Measurements from ENCODE around the gene SYCP2. TPM values are rescaled to one million over a fixed set of nuclear protein-coding genes. Genes with fewer than 3 reads are reported as not detected.

The SYCP2 gene
- total RNA-seq, 1 experiment from 2014 or later, result 0.88 TPM

GRCh38 chr20:59821788-59822187 lies 111.6 kb downstream of the SYCP2 start:
- CTCF ChIA-PET, result no interaction called here
- H3K9me3 ChIP-seq (ENCODE audit: low read depth, low read length, poor library complexity, severe bottlenecking), result no peaks in the 10 kb centered on the region

GRCh38 chr20:59821201-59821600 lies 112.2 kb downstream of the SYCP2 start:
- Histone ChIP-seq H3K27me3 (replicated peaks; ENCODE audit: insufficient read depth, low read depth, low read length, poor library complexity) (no peaks in the 10 kb centered on the region), H3K27ac (ENCODE audit: low read depth, low read length, poor library complexity, severe bottlenecking) (no peak overlapping the region), H3K9me3 (ENCODE audit: low read depth, low read length, poor library complexity, severe bottlenecking) (no peaks in the 10 kb centered on the region), H3K4me1 (ENCODE audit: insufficient read depth, low read length, poor library complexity, severe bottlenecking) (no peaks in the 10 kb centered on the region), H3K36me3 (ENCODE audit: insufficient read depth, low read length, poor library complexity, severe bottlenecking) (no peaks in the 10 kb centered on the region), H3K4me3 (ENCODE audit: low read depth, low read length, poor library complexity, severe bottlenecking) (no peak overlapping the region)
- BruUV-seq (replicated peaks), result no TSS peak
- ChIA-PET CTCF (no interaction called here), POLR2A (ENCODE audit: low non-redundant PET) (no interaction called here)
- intact Hi-C loops (cut with micrococcal nuclease; ENCODE audit: unreplicated experiment), result no loop called here
- TF ChIP-seq CTCF (conservative IDR thresholded peaks at IDR 0.05; ENCODE audit: low read depth, low read length) (no peak), EZH2 (IDR thresholded peaks at IDR 0.05; ENCODE audit: borderline replicate concordance, low read depth, low read length, poor library complexity, severe bottlenecking) (no peak)
- no peak for DNase-seq (ENCODE audit: low spot score)

More at GRCh38 chr20:59821788-59822187, 111.6 kb downstream of the SYCP2 start:
- DNase-seq (ENCODE audit: low spot score), result no peak
- no peak for TF ChIP-seq CTCF (conservative IDR thresholded peaks at IDR 0.05; ENCODE audit: low read depth, low read length)
- TF ChIP-seq EZH2 (IDR thresholded peaks at IDR 0.05; ENCODE audit: borderline replicate concordance, low read depth, low read length, poor library complexity, severe bottlenecking), result no peak
- Histone ChIP-seq H3K4me1 (ENCODE audit: insufficient read depth, low read length, poor library complexity, severe bottlenecking) (no peaks in the 10 kb centered on the region), H3K36me3 (ENCODE audit: insufficient read depth, low read length, poor library complexity, severe bottlenecking) (no peaks in the 10 kb centered on the region), H3K4me3 (ENCODE audit: low read depth, low read length, poor library complexity, severe bottlenecking) (no peak overlapping the region), H3K27ac (ENCODE audit: low read depth, low read length, poor library complexity, severe bottlenecking) (no peak overlapping the region), H3K27me3 (replicated peaks; ENCODE audit: insufficient read depth, low read depth, low read length, poor library complexity) (no peaks in the 10 kb centered on the region)
- BruUV-seq (replicated peaks), result no TSS peak
- POLR2A ChIA-PET (ENCODE audit: low non-redundant PET), result no interaction called here
- intact Hi-C loops (cut with micrococcal nuclease; ENCODE audit: unreplicated experiment), result no loop called here

- TF ChIP-seq CTCF (conservative IDR thresholded peaks at IDR 0.05; ENCODE audit: low read depth, low read length) (no peak), EZH2 (IDR thresholded peaks at IDR 0.05; ENCODE audit: borderline replicate concordance, low read depth, low read length, poor library complexity, severe bottlenecking) (no peak)
- H3K9me3 ChIP-seq (ENCODE audit: low read depth, low read length, poor library complexity, severe bottlenecking), result no peaks in the 10 kb centered on the region
- no peaks in the 10 kb centered on the region for H3K4me1 ChIP-seq (ENCODE audit: insufficient read depth, low read length, poor library complexity, severe bottlenecking)
- intact Hi-C loops (cut with micrococcal nuclease; ENCODE audit: unreplicated experiment), result no loop called here
- no peaks in the 10 kb centered on the region for H3K27me3 ChIP-seq (replicated peaks; ENCODE audit: insufficient read depth, low read depth, low read length, poor library complexity)
- H3K4me3 ChIP-seq (ENCODE audit: low read depth, low read length, poor library complexity, severe bottlenecking), result no peak overlapping the region
- H3K36me3 ChIP-seq (ENCODE audit: insufficient read depth, low read length, poor library complexity, severe bottlenecking), result no peaks in the 10 kb centered on the region
- DNase-seq (ENCODE audit: low spot score), result no peak
- ChIA-PET CTCF (no interaction called here), POLR2A (ENCODE audit: low non-redundant PET) (no interaction called here)
- BruUV-seq (replicated peaks), result no TSS peak
- H3K27ac ChIP-seq (ENCODE audit: low read depth, low read length, poor library complexity, severe bottlenecking), result no peak overlapping the region
Measured at GRCh38 chr20:59820204-59821041, 113.0 kb downstream of the SYCP2 start.

Data from A673 (cell line).